NB4 (cell line): Measurements from ENCODE around the gene IMMP2L.

Source experiments
- CTCF ChIP-seq: IDR thresholded peaks from one replicate; pipeline ENCODE4 v1.5.1; 2012; ENCODE audit warnings: low read depth, low read length
- MAX ChIP-seq: IDR thresholded peaks from 2 replicates; pipeline ENCODE4 v1.6.1; 2011; ENCODE audit warnings: low read depth, low read length
- MYC ChIP-seq: IDR thresholded peaks from 2 replicates; pipeline ENCODE4 v1.6.1; 2011; ENCODE audit warnings: low read depth, low read length
- POLR2A ChIP-seq: IDR thresholded peaks from 2 replicates; pipeline ENCODE4 v1.6.1; 2011; ENCODE audit warnings: mild to moderate bottlenecking; ENCODE audit not compliant: insufficient read length; ENCODE audit errors: extremely low read depth

- TF ChIP-seq CTCF = no peak
- TF ChIP-seq MYC = no peak
- no peak for TF ChIP-seq MAX
- no peak for TF ChIP-seq POLR2A
These were observed 50.4 kb downstream of the IMMP2L start for GRCh38 chr7:111511845-111512244.
